ENCODE measurements around the gene CREM. TPM values are rescaled to one million over a fixed set of nuclear protein-coding genes. Genes with fewer than 3 reads are reported as not detected.

CREM gene
- total and polyA plus RNA-seq, 10 of the 15 experiments (the other 5 are each of a cell fraction or from before 2014, with no cell fraction given) = 51.3 to 115 (median 70.6) TPM

DNA sequence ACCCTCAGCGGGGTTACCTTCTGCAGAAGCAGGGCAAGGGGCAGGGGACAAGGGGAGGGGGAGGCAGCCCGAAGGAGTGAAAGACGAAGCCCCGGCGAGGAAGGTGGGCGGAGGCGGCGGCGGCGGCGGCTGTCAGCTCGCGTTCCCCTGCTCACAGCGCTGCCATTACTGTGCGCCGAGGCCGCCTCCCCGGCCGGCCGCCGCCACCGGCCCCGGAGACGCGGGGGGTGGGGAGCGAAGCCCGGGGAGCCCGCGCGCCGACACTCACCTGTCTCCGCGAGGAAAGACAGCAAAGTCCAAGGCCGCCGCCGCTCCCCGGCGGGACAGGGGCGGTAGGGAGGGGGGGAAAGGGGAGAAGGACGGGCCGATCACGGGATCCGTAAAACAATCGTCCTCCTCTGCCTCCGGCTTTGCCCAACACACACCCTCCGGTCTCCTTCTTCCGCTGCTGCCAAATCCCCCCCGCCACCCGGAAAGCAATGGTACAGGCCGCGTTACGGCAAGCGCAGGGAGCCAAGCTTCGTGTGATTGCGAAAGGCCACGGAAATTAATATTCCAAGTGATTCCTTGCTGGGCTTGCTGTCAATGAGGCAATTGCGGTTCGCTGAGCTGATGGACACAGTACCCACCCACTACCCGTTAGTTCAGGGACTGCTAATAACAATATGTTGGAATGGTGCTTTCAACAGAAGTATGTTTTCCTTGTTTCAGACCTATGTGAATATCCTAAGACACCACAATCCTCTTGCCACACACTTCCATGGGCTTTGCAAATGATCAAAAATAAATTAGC lies 36.3 kb upstream of the CREM start, which contains the start of gene CUL2 (continued):
- 0 out of 2 replicates have a peak, but pooled peaks have one; percentile 6 for TF ChIP-seq IRF3 (IDR thresholded peaks at IDR 0.05)
- TF ChIP-seq RUNX3 (IDR thresholded peaks at IDR 0.05; ENCODE audit: low read length) = peak; percentile 68
- no peak for TF ChIP-seq MYC (IDR thresholded peaks at IDR 0.05; ENCODE audit: insufficient read depth, insufficient read length, insufficient replicate concordance, low read length, severe bottlenecking)
- TF ChIP-seq BACH1 (IDR thresholded peaks at IDR 0.05; ENCODE audit: borderline replicate concordance) = peak; percentile 51; the same call in 1 of the 2 replicates
- TF ChIP-seq JUND (IDR thresholded peaks at IDR 0.05; ENCODE audit: low read depth, low read length) = peak; percentile 91
- TF ChIP-seq CREB1 (IDR thresholded peaks at IDR 0.05; ENCODE audit: low read depth) = peak; percentile 48; the same call in 1 of the 2 replicates

DNA sequence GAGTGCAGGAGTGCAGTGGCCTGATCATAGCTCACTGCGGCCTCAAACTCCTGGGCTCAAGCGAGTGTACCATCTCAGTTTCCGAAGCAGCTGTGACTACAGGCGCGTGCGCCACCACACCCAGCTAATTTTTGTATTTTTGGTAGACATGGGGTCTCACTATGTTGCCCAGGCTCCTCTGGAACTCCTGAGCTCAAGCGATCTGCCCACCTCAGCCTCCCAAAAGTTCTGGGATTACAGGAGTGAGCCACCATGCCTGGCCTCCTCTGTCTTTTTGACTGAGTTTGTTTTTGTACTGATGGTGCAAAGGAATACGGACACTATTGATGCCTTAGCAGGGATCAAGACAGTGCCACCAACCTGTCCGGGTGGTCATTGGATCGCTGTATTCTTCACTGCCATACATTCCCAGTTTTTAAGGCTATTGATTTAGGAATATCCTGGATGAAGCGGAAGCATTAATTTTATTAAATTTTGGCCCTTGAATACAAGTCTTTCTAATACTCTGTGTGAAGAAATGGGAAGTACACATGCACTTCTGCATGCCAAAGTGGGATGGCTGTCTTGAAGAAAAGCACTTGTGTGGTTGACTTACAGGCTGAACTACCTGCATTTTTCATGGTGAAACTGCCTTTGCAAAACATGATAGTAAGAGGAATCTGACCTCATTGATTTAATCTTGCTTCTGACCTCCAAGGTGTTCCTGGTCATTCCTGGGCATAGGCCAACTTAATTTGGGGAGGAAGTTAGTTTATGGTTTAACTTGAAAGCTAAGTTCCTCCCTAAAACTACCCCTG lies 34.5 kb upstream of the CREM start:
- Histone ChIP-seq H3K36me3 (ENCODE audit: control insufficient read depth in 2 of 2, insufficient read depth in 2 of 2, low read length in 1 of 2) (no peaks in the 10 kb centered on the region), H3K27me3 (replicated peaks in 1 of 2; ENCODE audit: control insufficient read depth in 2 of 2, insufficient read depth in 2 of 2, low read length in 1 of 2) (no peaks in the 10 kb centered on the region), H2AFZ (ENCODE audit: control insufficient read depth, low read depth, low read length) (no peak overlapping the region), H3K27ac (ENCODE audit: control insufficient read depth, insufficient read depth) (no peak overlapping the region), H4K20me1 (ENCODE audit: control insufficient read depth, insufficient read depth) (no peaks in the 10 kb centered on the region), H3K4me3 (no peak overlapping the region), H3K9me3 (replicated peaks; ENCODE audit: control insufficient read depth, insufficient read depth, low read length) (no peaks in the 10 kb centered on the region; the same call in 1 of the 3 replicates), H3K9ac (ENCODE audit: control insufficient read depth, insufficient read depth, low read length) (no peak overlapping the region), H3K79me2 (ENCODE audit: control insufficient read depth, insufficient read depth, low read length) (peaks cover 28% of the 10 kb centered on the region), H3K4me2 (ENCODE audit: control insufficient read depth, insufficient read depth) (no peak overlapping the region), H3K4me1 (ENCODE audit: control insufficient read depth, insufficient read depth, low read length) (peaks cover 4% of the 10 kb centered on the region; the same call in 1 of the 2 replicates)
- ATAC-seq (no peak), DNase-seq (ENCODE audit: low read depth, low spot score) (no peak), FAIRE-seq (no peak)
- intact Hi-C loops (cut with micrococcal nuclease; ENCODE audit: unreplicated experiment) = no loop called here
- BruUV-seq (replicated peaks) = no TSS peak
- CTCF ChIA-PET = interaction anchor here (0.7 to 1.5 kb wide), 2 partner anchors 103 to 131 kb away, joined by 3 read pairs; no protein-coding TSS in a partner anchor
- no peak for TF ChIP-seq POU2F2 (IDR thresholded peaks at IDR 0.05; ENCODE audit: borderline replicate concordance, low read depth, low read length)
- TF ChIP-seq NR2C1 (IDR thresholded peaks at IDR 0.05) = no peak
- TF ChIP-seq, protein P1, sequence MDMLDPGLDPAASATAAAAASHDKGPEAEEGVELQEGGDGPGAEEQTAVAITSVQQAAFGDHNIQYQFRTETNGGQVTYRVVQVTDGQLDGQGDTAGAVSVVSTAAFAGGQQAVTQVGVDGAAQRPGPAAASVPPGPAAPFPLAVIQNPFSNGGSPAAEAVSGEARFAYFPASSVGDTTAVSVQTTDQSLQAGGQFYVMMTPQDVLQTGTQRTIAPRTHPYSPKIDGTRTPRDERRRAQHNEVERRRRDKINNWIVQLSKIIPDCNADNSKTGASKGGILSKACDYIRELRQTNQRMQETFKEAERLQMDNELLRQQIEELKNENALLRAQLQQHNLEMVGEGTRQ (IDR thresholded peaks at IDR 0.05; ENCODE audit: borderline replicate concordance, low read depth, low read length) = no peak
- TF ChIP-seq GATAD2B (conservative IDR thresholded peaks at IDR 0.05; ENCODE audit: low read depth) = no peak
- SMC1A ChIA-PET (ENCODE audit: uncharacterized antibody, unreplicated experiment) = no interaction called here
- POLR2A ChIA-PET = no interaction called here
- RAD21 ChIA-PET (ENCODE audit: unreplicated experiment) = no interaction called here
- in situ Hi-C loops (cut with MboI) = no loop called here
- 87% methylated on average over 11 of the region's 11 CpGs for WGBS (ENCODE audit: insufficient coverage, insufficient replicate concordance, low lambda C conversion rate, missing lambda C conversion rate)

Data from GM12878 (cell line).